ENCODE results near the gene PPM1D.
"Not testable (repeated sequence)": the region's sequence is repeated elsewhere in the genome, so short reads cannot be mapped to it uniquely, and the experiment has no call there.

Gene PPM1D

DNA sequence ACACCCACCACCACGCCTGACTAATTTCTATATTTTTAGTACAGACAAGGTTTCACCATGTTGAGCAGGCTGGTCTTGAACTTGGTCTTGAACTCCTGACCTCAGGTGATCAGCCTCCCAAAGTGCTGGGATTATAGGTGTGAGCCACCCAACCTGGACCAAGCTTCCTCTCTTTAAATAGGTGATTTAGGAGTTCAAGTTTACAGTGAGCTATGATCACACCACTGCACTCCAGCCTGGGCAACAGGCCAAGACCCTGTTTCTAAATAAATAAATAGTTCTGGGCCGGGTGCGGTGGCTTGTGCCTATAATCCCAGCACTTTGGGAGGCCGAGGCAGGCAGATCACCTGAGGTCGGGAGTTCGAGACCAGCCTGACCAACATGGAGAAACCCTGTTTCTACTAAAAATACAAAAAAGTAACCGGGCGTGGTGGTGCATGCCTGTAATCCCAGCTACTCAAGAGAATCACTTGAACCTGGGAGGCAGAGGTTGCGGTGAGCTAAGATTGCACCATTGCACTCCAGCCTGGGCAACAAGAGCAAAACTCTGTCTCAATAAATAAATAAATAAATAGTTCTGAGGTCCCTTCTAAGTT, 6.5 kb upstream of the PPM1D start:
- not testable (repeated sequence) for DNase-seq

DNA sequence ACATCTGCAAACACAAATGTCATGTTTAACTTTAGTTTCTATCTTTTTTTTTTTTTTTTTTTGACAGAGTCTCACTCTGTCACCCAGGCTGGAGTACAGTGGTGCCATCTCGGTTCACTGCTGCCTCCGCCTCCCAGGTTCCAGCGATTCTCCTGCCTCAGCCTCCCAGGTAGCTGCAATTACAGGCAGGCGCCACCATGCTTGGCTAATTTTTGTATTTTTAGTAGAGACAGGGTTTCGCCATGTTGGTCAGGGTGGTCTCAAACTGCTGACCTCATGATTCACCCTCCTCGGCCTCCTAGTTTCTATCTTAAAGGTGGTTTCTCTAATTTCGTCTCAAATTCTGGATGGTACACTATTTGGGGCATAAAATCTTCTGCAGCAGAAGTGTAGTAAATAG, 5.8 kb upstream of the PPM1D start:
- DNase-seq, result not testable (repeated sequence)

DNA sequence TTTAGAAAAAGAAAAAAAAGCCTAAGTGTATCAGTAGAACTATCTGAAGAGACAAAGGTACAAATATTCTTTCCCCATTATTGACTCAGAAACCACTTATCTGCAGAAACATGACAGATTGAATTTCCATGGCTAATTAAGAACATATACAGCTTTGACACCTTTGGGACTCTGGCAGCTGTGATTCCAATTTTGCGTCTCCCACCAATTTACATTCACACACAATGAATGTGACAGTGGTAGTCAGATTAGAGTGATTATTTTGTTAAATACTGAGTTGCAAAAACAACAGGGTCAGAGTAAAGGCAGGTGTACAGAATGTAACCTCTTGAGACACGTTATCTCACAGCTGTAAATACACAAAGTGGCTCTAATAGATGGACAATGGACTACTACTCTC, 5.3 kb upstream of the PPM1D start:
- DNase-seq, result no peak

DNA sequence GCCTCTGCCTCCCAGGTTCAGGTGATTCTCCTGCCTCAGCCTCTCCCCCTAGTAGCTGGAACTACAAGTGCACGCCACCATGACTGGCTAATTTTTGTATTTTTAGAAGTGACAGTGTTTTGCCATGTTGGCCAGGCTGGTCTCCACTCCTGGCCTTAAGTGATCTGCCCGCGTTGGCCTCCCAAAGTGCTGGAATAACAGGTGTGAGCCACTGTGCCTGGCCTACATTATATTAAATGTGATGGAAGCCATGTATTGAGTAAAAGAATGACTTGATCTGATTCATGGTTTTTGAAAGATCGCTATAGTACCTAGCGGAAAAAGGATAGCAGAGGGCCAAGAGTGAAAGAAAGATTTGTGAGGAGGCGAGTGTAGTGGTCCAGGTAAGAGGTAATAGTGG, 2.7 kb upstream of the PPM1D start:
- no peak for DNase-seq

DNA sequence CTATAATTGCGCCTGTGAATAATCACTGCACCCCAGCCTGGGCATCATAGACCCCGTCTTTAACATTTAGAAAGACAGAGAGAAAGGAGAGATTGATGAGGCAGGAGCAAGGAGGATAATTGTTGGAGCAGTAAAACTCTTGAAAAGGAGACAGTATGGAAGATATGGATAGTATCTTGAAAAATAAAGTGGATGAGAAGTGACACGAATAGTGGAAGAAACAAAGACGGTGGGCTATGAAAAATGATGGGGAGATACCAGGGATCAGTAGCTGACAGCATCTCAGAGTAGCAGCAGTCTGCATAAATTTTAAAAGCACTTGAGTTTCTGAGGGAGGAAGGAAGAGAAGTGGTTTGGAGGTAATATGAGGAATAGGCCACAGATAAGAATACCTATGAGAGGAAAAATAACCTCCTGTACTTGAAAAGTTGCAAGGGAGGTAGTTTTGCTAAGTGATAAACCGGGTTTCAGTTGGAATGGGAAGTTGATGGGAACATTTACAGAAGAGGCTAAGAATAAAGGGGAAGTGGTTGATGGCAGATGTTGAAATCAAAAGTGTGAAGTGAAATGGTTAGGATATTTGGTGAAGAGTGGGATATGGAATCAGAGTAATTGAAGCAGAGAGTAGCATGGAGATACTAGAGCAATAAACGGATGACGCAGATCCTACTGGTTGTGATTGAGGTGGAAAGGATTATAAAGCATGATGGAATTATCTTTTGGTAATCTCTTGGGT, 1.8 kb upstream of the PPM1D start:
- no peak for DNase-seq

DNA sequence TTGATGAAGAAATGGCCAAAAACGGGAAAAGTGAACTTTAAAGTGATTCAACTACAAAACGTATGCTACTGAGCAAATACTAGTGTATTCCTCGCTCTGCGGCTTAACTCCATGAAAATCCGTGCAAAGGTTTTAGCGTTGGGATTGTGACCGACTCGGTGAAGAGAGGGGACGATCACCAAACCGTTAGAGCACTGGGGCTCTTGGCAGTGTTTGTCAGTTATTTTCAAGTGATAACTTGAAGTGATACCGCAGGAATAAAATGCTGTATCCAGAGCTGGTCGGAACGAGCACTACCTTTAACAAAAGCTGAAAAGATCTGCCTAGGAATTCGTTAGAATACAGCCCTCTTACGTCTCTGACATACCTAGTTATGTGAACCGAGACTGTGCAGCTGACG, 773 bp upstream of the PPM1D start:
- DNase-seq, result peak in 8 of 56 donors; percentile 14 to 62 (median 52)

DNA sequence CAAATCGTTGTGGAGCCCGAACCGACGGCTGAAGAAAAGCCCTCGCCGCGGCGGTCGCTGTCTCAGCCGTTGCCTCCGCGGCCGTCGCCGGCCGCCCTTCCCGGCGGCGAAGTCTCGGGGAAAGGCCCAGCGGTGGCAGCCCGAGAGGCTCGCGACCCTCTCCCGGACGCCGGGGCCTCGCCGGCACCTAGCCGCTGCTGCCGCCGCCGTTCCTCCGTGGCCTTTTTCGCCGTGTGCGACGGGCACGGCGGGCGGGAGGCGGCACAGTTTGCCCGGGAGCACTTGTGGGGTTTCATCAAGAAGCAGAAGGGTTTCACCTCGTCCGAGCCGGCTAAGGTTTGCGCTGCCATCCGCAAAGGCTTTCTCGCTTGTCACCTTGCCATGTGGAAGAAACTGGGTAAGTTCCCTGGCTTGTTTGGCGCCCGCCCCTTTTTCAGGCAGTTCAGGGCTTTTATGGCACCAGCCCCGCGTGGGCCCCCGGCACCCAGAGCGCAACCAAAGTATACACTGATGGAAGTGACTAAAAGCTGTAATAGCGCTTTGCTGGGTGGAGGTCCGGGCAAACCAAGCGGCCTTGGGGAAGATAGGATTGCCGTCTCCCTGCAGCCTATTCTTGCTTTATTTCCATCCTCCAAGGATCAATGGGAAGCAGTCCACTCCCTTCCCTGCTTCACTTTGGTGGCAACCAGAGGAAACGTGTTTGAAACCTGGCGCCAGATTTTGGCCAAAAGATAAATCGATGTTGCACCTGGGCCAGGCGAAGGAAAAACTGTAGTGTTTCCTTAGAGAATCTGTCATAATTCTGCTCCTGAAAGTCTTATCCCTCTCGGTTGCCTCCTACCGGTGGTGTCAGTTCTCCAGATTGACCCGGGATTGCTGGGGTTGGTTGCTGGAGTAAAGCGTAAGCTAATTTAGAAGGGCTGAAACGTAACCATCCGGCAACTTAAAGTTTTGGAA, 775 bp downstream of the PPM1D start:
- peak in 53 of 56 donors; percentile 6 to 84 (median 52) for DNase-seq

DNA sequence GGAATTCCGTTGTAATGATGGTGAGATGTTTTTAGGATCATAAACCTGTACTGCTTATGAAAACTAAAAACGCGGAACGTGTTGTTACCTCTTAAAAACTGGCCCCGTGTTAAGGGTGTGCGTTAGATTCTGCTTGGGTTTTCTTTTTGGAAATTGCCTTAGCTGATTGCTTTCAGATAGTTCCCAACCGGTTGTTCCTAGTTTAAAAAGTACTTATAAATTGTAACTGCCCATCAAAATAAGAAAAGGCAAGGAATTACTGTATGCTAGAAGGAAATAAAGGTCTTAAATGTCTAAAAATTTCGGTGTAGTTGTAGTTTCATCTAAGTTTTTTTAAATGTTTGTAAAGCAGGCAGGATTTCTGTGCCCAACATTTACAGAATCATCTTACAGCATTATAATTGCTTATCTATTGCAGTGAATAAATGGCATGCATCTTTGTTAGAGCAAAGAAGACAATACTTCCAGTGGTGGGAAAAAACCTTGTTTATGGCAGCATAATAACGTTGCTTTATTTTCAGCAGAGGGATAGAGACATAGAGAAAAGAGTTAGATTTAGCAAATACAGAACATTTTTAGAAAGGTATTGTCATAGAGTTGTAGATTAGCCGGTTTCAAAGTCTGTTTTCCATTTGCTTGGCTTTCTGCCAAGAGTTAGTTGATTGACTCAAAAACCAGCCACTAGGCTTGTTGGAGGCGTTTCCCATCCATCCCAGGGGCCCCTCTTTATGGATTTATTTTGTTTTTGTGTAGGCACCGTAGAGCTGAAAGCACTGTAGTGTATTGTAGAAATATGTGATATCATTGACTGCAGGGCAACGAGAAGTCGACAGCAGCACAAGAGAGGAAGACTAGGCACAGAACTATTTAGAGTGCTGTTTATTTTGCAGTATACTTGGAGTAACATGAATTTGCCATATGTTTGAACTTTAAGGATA, 1.7 kb downstream of the PPM1D start:
- peak in 40 of 56 donors; percentile 1 to 75 (median 32) for DNase-seq

DNA sequence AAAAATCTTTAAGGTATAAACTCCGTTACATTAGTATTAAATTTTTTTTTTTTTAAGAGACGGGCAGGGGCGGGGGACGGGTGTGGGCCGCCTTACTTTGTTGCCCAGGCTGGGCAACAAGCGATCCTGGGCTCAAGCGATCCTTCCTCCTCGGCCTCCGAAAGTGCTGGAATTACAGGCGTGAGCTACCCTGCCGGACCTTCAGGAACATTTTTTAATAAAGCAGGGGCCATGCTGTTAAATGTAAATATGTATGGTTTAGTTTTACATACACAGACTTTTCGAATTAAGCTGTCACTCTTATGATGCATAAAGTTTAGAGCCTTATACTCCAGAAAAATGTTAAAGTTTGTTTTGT, 2.4 kb downstream of the PPM1D start:
- peak in 8 of 56 donors; percentile 1 to 30 (median 18) for DNase-seq

DNA sequence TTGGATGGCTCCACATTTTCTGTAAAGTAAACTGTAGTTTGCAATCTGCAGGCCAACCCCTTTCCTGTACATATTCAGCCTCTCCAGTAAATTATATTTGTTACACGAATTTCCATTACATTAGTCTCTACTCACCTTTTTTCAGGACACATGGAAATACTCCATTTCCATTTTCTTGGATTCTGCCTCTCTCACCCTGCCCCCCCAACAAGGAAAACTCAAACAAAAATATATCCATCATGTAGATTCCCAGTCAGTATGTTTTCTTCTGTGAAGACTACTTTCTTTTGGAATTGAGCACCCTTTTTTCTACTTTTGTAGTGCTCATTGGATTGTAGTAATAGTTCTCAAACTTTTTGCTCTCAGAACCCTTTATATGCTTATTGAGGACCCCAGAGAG, 2.9 kb downstream of the PPM1D start:
- DNase-seq, result no peak

DNA sequence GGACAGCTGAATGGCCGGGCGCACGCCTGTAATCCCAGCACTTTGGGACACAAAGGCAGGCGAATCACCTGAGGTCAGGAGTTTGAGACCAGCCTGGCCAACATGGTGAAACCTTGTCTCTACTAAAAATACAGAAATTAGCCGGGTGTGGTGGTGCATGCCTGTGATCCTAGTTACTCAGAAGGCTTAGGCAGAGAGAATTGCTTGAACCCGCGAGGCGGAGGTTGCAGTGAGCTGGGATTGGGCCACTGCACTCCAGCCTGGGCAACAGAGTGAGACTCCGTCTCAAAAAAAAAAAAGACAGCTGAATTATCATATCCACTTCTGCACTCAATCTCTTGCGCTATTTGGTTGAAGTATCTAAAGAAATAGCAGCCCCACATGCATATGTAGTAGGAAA, 3.5 kb downstream of the PPM1D start:
- not testable (repeated sequence) for DNase-seq

DNA sequence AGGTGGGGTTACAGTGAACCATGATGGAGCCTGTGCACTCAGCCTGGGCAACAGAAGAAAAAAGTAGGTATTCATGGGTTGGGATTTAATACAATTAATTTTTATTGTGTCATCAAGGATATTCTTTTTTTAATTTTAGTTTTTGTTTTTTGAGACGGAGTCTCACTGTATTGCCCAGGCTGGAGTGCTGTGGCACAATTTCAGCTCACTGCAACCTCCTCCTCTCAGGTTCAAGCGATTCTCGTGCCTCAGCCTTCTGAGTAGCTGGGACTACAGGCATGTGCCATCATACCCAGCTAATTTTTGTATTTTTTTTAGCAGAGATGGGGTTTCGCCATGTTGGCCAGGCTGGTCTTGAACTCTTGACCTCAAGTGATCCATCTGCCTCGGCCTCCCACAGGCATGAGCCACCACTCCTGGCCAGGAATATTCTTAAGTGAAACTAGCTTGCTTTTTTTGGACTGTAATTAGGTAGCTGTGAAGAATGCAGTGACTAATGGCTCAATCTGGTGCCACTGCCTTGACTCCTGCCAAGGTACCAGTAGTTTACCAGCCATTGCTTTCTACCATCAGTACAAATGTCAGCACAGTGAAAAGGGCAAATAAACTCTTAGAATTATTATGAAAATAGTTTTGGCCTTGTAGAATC, 4.8 kb downstream of the PPM1D start:
- no peak for DNase-seq

DNA sequence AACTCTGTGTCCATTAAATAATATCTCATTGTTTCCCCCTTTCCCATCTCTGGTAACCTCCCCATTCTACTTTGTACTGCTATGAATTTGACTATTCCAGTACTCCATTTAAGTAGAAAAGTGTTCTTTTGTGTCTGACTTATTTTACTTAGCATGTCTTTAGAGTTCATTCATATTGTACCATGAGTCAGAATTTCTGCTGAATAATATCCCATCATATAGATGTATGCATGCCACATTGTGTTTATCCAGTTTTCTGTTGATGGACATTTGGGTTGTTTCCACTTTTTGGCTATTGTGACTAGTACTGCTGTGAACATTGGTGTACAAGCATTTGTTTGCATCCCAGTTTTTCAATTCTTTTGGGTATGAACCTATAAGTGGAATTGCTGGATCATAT, 6.0 kb downstream of the PPM1D start:
- no peak for DNase-seq

DNA sequence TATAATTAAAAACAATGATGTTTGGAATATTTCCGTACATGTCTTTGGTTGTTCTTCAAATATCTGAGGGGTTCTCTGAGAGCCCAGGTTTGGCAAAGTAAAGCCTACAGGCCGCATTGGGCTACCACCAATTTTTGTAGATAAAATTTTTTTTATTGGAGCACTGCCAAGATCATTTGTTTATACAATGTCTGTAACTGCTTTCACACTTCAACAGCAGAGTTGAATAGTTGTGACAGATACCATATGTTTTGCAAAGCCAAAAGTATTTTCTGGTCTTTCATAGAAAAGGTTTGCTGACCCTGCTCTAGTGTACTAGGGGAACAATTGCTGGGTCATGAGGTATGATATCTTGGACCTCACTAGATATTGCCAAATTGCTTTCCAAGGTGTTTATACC, 10.5 kb downstream of the PPM1D start:
- no peak for DNase-seq

DNA sequence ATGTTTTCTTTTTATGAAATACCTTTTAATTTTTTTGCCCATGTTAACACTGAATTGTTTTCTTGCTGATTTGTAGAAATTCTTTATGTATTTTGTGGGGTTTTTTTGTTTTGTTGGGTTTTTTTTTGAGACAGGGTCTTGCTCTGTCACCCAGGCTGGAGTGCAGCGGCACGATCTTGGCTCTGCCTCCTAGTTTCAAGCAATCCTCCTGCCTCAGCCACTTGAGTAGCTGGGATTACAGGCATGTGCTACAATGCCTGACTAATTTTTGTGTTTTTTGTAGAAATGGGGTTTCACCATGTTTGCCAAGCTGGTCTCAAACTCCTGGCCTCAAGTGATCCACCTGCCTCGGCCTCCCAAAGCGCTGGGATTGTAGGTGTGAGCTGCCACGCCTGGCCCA, 11.3 kb downstream of the PPM1D start:
- not testable (repeated sequence) for DNase-seq

DNA sequence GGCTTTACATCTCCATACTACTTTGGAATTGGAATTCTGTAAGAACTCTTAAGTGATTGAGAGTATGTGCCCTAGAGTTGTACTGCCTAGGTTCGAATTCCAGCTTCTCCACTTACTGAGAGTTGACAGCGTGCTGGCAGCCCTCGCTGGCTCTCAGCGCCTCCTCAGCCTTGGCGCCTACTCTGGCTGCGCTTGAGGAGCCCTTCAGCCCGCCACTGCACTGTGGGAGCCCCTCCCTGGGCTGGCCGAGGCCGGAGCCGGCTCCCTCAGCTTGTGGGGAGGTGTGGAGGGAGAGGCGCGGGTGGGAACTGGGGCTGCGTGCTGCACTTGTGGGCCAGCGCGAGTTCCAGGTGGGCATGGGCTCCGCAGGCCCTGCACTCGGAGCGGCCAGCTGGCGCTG, 13.3 kb downstream of the PPM1D start:
- DNase-seq, result no peak

DNA sequence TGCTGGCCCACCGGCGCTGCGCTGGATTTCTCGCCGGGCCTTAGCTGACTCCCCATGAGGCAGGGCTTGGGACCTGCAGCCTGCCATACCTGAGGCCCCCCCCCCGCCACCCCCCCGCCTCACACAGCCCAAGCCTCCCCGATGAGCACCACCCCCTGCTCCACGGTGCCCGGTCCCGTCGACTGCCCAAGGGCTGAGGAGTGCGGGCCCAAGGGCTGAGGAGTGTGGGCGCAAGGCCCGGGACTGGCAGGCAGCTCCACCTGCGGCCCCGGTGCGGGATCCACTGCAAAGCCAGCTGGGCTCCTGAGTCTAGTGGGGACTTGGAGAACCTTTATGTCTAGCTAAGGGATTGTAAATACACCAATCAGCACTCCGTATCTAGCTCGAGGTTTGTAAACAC, 13.8 kb downstream of the PPM1D start:
- not testable (repeated sequence) for DNase-seq

DNA sequence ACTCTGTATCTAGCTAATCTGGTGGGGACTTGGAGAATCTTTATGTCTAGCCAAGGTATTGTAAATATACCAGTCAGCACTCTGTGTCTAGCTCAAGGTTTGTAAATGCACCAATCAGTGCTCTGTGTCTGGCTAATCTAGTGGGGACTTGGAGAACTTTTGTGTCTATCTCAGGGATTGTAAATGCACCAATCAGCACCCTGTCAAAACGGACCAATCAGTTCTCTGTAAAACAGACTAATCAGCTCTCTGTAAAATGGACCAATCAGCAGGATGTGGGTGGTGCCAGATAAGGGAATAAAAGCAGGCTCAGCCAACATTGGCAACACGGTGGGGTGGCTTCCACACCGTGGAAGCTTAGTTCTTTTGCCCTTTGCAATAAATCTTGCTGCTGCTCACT, 14.3 kb downstream of the PPM1D start:
- not testable (repeated sequence) for DNase-seq

DNA sequence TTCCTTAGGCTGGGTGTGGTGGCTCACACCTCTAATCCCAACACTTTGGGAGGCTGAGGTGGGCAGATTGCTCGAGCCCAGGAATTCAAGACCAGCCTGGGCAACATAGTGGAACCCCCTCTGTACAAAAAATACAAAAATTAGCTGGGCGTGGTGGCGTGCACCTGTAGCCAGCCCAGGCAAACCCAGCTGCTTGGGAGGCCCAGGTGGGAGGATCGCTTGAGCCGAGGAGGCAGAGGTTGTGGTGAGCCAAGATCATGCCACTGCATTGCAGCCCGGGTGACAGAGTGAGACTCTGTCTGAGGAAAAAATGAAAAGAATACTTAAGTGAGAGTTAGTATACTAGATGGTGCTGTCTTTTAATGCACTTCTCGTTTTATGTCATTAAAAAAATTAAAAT, 15.1 kb downstream of the PPM1D start:
- no peak for DNase-seq

DNA sequence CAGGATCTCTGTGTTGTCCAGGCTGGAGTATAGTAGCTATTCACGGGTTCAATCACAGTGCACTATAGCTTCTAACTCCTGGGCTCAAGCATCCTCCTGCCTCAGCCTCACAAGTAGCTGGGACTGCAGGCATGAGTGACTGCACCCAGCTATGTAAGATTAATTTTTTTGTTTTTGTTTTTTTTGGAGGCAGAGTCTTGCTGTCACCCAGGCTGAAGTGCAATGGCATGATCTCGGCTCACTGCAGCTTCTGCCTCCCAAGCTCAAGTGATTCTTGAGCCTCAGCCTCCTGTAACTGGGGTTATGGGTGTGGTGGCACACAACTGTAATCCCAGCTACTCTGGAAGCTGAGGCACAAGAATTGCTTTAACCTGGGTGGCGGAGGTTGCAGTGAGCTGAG, 15.8 kb downstream of the PPM1D start:
- no peak for DNase-seq

DNA sequence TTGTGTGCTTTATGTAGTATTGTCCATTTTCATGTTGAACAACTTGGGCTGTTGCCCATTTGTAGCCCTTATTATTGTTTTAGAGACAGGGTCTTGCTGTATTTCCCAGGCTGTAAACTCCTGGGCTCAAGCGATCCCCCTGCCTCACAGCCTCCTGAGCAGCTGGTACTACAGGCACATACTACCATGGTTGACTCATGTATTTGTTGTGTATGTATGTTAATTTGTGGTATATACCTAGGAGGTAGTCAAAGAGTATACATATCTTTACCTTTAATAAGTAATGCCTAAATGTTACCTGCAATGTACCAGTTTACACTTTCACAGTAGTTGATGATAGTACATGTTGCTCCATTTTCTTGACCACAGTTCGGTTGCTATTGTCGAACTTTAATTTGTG, 18.1 kb downstream of the PPM1D start:
- no peak for DNase-seq

Measured in amygdala (tissue), 56 donors.